PC-9 (cell line): Measurements from ENCODE around the gene REEP5.

Experiments
- CTCF ChIP-seq: fragments of 200-600 bp; sonication (generic); conservative IDR thresholded peaks from 2 replicates; pipeline ENCODE4 v1.6.1; 2017; ENCODE audit warnings: mixed run types, antibody characterized with exemption, mild to moderate bottlenecking, moderate library complexity
- EZH2 ChIP-seq: fragments of 200-600 bp; sonication (generic); IDR thresholded peaks from 2 replicates; pipeline ENCODE4 v1.8.0; 2017; ENCODE audit warnings: antibody characterized with exemption, low read depth

GRCh38 chr5:112919972-112920371, 2.1 kb downstream of the REEP5 start:
- TF ChIP-seq CTCF: no peak
- no peak for TF ChIP-seq EZH2
